Inferior parietal cortex (tissue), 1 donor: ENCODE measurements around the gene CDK11A.
"Not testable (repeated sequence)": the region's sequence is repeated elsewhere in the genome, so short reads cannot be mapped to it uniquely, and the experiment has no call there.

Experiments used
- DNase-seq: peaks from one replicate; pipeline ENCODE4 v3.0.0-alpha.2; 2016; ENCODE audit errors: extremely low spot score

Gene CDK11A

DNA sequence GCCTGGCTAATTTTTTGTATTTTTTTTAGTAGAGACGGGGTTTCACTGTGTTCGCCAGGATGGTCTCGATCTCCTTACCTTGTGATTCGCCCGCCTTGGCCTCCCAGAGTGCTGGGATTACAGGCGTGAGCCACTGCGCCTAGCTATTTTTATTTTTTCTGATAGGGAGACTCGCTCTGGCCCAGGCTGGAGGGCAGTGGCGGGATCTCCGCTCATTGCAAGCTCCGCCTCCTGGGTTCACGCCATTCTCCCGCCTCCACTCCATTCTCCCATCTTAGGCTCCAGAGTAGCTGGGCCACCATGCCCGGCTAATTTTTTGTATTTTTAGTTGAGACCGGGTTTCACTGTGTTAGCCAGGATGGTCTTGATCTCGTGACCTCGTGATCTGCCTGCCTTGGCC is 1.9 kb upstream of the CDK11A start:
- DNase-seq = not testable (repeated sequence)

DNA sequence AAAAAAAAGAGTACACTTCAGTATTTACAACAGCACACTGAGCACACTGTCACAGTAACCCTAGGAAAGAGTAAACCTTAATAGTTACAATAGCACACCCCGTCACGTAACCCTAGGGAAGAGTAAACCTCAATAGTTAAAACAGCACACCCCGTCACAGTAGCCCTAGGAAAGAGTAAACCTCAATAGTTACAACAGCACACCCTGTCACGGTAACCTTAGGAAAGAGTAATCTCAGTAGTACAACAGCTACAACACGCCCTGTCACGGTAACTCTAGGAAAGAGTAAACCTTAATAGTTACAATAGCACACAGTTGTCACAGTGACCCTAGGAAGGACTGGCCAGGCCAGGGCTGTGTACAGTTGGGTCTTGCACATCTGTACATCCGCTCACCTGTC is 3.0 kb downstream of the CDK11A start:
- no peak for DNase-seq

DNA sequence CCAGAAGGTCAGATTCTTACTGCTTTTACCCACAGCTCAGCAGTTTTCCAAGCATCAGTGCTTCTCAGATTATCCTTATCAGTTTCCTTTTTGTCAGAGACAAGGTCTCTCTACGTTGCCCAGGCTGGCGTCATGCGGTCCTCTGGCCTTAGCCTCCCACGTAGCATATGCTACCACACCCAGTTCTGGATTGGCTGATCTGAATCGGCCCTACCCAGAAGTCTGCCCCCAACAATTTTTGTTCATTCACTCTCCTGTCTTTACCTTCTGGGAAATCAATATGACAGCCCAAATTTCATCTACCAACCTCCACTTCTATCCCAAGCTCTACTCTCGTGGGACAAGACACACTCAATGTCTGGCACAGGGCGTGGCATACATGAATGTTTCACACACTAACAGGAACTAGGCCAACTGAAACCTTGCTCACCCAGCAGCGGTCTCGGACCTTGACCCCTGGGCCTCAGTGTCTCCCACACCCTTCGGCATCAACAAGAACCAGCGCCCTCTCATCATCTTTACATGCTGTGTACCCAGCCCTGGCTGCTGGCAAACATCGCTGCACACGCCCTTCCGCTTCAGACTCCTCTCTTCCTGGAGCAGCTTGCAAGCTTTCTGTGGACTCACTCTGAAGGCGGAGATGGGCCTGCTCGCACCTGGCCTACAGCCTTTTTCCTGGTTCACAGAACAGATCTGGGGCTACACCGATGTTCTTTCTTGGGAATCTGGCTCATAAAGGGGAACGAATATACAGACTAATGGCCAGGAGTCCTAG is 8.9 kb downstream of the CDK11A start:
- not testable (repeated sequence) for DNase-seq

- not testable (repeated sequence) for DNase-seq
Measured at GRCh38 chr1:1707897-1708296, 16.3 kb downstream of the CDK11A start.

- not testable (repeated sequence) for DNase-seq
Measured at GRCh38 chr1:1707241-1707640, 16.9 kb downstream of the CDK11A start.

DNA sequence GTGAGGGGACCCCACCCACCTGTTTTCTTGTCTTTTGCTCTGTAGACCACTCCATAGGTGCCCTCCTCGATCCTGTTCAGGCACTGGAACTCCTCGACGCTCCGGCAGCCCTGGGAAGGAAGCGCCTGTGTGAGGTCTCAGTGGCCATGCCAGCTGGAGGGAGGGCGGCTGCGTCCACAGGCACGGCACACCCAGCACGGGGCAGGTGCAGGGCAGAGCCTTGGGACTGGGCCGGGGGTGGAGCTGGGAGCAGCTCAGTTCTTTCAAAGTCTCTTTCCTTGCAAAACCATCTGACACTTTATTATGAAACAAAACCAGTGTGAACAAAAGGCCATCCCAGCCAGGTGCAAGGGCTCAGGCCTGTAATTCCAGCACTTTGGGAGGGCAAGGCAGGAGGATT is 18.5 kb downstream of the CDK11A start:
- DNase-seq = not testable (repeated sequence)

GRCh38 chr1:1704284-1704957 is 19.7 kb downstream of the CDK11A start:
- DNase-seq = not testable (repeated sequence)

DNA sequence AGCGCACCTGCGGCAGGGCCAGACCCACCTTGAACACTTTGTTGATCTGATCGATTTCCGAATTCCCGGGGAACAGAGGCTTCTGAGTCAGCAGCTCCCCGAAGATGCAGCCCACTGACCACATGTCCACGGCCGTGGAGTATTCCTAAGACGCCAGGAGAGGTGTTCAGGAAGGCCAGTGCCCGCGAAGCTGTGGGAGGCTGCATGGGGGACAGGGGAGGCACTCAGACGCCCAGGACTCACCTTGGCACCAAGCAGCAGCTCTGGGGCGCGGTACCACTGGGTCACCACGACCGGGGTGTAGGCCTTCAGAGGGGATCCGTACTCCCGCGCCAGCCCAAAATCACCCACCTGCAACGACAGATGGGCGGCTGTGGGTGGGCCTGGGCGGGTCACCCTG is 20.4 kb downstream of the CDK11A start:
- no peak for DNase-seq

DNA sequence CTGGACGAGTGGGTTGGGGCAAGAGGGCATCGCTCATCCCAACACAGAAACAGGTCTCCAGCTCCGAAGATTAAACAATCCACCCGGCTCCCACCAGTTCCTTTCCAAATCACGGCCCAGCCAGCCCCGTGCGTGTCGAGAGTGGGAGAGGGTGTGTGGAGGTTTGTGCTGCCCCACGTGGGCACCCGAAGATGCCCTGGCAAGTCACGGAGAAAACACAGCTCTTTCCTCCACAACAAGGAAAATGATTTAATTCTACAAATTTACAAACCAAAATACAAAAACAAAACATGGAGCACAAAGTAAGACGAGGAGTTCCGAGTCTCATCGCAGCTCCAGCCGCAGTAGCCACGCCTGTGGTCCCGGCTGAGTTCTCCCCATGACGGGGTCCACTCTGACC is 21.7 kb downstream of the CDK11A start:
- not testable (repeated sequence) for DNase-seq

DNA sequence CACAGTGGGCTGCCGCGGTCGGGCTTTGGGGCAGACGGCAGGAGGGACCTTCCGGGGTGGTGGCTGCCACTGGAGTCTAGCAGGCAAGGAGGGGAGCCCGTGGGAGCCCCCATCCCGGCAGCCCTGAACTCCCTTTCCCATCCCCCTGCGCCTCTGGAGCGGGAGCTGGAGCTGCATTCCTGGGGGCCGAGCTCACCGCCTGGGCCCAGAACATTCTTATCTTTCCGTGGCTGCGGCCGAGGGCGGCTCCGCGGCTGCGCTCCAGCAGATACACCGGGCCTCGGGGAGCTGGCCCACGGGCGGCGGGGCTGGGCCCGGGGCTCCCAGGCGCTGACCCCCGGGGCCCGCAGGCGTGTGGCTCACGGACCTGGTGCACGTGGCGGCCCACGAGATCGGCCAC is 23.6 kb downstream of the CDK11A start:
- DNase-seq = not testable (repeated sequence)

DNA sequence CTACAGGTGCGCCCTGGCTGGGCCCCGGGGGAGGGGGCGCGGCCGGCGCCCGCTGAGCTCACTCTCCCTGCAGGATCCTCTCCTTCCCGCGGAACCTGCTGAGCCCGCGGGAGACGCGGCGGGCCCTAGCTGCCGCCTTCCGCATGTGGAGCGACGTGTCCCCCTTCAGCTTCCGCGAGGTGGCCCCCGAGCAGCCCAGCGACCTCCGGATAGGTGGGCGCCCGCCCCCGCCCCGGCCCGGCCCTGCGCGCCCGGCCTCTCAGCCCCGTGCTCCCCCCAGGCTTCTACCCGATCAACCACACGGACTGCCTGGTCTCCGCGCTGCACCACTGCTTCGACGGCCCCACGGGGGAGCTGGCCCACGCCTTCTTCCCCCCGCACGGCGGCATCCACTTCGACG is 24.1 kb downstream of the CDK11A start:
- DNase-seq = not testable (repeated sequence)

DNA sequence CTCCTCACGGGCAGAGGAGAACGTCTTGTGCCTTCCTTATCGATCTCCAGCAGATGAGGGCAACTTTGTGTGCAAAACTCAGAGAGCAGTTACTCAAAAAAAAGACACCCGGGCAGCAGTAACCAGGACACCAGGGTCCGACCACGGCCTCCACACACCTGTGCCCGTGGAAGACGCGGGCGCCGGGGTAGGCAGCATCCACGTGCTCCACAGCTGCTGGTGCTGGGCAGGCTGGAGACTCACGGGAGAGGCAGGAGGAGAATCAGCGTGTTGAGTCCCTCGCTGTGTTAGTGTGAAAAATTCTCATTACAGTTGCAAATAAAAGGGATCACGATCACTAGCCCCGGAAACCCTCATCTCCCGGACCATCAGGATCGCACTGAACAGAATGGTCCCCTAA is 25.1 kb downstream of the CDK11A start:
- DNase-seq = not testable (repeated sequence)

DNA sequence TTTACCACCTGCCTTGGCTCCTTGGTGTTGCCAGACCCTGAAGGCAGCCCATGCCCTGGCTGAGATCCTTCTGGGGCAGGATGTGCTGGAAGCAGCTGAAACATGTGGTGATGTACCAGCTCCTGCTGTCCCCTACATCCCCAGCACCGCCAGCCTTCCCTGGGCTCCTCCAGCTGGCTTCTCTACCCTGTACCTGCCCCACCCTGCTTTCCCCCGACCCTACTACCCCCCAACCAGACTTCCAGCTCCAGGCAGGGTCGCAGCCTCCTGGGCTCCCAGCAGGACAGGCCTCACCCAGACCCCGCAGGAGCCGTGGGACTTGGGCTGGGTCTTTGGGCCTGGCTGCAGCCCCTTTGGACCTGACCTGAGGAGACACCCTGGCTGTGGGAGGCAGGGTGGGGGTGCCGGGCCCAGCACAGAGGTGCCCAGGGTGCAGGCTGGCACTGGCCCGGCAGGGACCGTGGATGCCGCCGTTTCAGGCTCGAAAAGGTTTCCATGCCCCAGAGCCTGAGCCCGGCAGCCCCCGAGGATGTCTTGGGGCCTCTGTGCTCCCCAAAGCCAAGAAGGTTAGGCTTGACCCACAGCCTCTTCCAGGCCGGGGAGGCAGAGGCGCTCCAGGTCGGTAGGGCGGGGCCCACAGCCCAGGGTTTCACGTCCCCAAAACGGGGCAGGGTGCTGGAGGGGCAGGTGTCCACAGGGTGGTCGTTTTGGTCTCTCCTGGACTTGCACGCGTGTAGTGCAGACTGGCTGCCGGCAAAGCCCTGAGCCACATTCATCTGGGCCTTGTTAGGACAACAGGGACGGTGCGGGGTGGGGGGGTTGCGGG is 26.6 kb downstream of the CDK11A start:
- DNase-seq = not testable (repeated sequence)

DNA sequence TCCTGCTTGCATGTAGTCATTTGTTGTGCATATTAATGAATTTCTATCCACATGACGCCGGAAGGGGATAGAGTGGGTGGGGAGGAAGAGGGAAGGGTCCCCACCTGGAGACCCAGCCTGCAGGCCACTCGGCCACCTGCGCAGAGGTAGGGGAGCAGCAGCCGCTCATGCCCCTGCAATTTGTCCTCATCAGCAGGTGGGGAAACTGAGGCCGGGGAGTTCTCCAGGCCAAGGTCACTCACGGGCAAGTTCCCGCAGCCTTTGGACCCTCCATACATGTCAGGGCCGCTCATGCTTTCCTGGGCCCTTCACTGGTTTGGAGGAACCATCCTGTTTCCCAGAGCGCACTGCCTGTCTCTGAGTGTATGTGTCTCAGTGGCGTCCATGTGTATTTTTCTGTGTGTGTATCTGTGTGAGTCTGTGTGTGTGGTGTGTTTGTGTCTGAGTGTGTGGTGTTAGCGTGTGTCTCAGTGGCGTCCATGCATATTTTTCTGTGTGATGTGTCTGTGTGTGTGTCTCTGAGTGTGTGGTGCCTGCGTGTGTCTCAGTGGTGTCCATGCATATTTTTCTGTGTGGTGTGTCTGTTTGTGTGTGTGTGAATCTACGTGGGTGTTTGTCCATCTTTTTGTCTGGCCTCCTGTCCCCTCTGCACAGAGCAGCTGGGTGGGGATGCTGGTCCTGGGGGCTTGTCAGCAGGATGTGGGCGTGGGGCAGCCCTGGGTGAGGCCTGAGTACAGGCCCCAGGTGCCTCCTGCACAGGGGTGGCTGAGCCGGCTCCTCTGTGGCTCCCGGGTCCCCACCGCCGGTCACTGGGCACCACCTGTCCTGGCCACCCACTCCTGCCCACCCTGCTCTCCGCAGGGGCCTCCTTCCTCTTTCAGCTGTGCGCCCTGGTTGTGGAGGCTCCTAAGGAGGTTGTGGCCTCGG is 27.5 kb downstream of the CDK11A start:
- DNase-seq = not testable (repeated sequence)

- peak; percentile 92 for DNase-seq
Measured at GRCh38 chr1:1692714-1693647, 31.2 kb downstream of the CDK11A start, which contains the start of gene SLC35E2B. TSS of gene SLC35E2B (minus strand) at chr1:1692795. CDS start at chr1:1676699, 16,096 bp downstream.

DNA sequence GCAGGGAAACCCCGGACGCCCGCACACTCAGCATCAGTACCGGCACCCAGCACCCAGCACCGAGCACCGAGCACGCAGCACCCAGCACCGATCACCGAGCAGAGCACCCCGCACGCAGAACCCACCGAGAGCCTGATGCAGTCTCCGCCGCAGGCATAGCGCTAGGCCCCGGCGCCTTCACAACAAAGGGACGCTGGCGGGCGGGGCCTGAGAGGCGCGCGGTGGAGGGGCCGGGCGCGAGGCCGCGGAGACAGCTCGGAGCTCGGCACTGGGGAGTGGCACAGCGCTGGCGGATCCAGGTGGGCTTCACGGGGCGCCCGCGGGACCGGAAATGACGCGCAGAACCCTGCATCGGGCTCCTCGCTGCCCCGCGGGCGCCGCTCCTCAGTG is 31.8 kb downstream of the CDK11A start:
- DNase-seq = peak; percentile 41

- DNase-seq = not testable (repeated sequence)
Measured at GRCh38 chr1:1691443-1691842, 32.7 kb downstream of the CDK11A start.

DNA sequence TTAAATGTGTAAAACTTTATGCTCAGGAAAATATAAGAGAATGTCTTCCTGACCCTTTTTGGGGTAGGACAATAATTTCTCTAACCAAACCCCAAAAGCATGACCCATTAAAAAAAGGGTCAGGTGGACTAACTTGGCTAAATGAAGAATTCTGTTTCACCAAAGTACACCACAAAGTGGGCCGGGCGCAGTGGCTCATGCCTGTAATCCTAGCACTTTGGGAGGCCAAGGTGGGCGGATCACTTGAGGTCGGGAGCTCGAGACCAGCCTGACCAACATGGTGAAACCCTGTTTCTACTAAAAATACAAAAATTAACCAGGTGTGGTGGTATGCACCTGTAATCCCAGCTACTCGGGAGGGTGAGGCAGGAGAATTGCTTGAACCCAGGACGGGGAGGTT is 34.6 kb downstream of the CDK11A start:
- DNase-seq = not testable (repeated sequence)

GRCh38 chr1:1687846-1688245 is 36.3 kb downstream of the CDK11A start:
- no peak for DNase-seq
